ENCODE measurements around the gene DIDO1. TPM values are rescaled to one million over a fixed set of nuclear protein-coding genes. Genes with fewer than 3 reads are reported as not detected.

The DIDO1 gene
- total RNA-seq, 1 experiment from 2014 or later = 85.9 TPM

DNA sequence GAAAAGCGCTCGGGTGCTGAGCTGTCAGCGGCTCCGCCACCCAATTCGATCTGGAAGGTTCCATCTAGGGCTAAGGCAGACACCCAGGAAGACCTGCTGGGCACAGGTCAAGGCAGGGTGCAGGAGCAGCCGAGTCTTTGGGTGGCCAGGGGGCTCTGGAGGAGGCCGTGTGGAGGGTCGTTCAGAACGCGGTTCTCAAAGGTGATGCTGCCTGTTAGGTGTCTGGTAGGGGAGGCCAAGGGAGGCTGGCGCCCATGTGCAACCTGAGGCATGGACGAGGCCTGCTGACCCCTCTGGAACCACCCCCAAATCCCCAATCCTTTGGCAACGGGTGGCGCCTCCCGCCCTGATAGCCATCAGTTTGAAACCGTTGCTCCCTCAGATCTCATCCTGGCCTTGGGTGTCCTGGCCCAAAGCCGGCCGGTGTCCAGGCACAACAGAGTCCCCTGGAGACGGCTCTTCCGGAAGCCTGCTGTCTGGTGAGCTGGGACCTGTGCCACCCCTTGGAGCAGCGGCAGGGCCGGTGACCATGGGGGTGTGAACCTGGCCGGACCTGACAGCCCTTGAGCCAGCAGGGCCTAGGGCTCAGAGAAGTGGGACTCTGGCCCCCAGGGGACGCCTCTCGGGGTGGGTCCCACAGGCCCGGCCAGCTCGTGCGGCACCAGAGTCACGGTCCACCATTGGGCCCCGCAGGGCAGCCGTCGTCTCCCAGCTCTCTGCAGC lies 36.7 kb upstream of the DIDO1 start:
- Histone ChIP-seq H2BK120ac (ENCODE audit: low read depth, low read length, poor library complexity, severe bottlenecking) (no peak overlapping the region), H2BK5ac (ENCODE audit: insufficient read length, low read length) (no peak overlapping the region), H3K79me1 (ENCODE audit: insufficient read depth, low read depth, low read length, poor library complexity, severe bottlenecking) (no peaks in the 10 kb centered on the region), H3K4me2 (ENCODE audit: insufficient read depth, insufficient read length, low read length) (no peak overlapping the region), H2AK5ac (ENCODE audit: insufficient read length, low read length) (no peak overlapping the region), H3K23ac (ENCODE audit: insufficient read length, low read depth, low read length) (no peak overlapping the region), H2BK15ac (ENCODE audit: low read depth, low read length) (no peak overlapping the region), H2AFZ (ENCODE audit: low read length) (no peak overlapping the region), H3K14ac (ENCODE audit: insufficient read depth, low read length) (no peak overlapping the region), H4K5ac (ENCODE audit: insufficient read length, low read depth, low read length) (no peak overlapping the region), H3K27ac (ENCODE audit: insufficient read length, low read depth, low read length) (no peak overlapping the region), H3K9ac (ENCODE audit: extremely low read depth, insufficient read length, low read length) (no peak overlapping the region), H2BK12ac (ENCODE audit: insufficient read length, low read depth, low read length) (no peak overlapping the region), H3K4ac (ENCODE audit: low read depth, low read length) (no peak overlapping the region), H3K23me2 (ENCODE audit: insufficient read length, low read depth, low read length, poor library complexity, severe bottlenecking) (no peaks in the 10 kb centered on the region), H3K79me2 (ENCODE audit: insufficient read depth, low read length) (no peaks in the 10 kb centered on the region), H4K20me1 (ENCODE audit: control insufficient read depth, insufficient read depth, insufficient read length) (no peaks in the 10 kb centered on the region), H3K56ac (ENCODE audit: insufficient read length, low read depth, low read length) (no peak overlapping the region), H2BK20ac (ENCODE audit: low read depth, low read length, poor library complexity, severe bottlenecking) (no peak overlapping the region), H3K18ac (ENCODE audit: insufficient read length, low read depth, low read length) (no peak overlapping the region), H4K91ac (ENCODE audit: insufficient read length, low read depth, low read length) (no peak overlapping the region), H4K8ac (replicated peaks; ENCODE audit: insufficient read length, low read depth, low read length) (no peak overlapping the region), H3K27me3 (ENCODE audit: insufficient read depth, low read length) (no peaks in the 10 kb centered on the region), H3T11ph (ENCODE audit: low read length) (no peak overlapping the region), H3K9me3 (ENCODE audit: control insufficient read depth, low read depth, low read length) (no peaks in the 10 kb centered on the region), H3K4me1 (ENCODE audit: insufficient read depth, low read length) (no peaks in the 10 kb centered on the region)
- Mint-ChIP-seq H3K36me3 (ENCODE audit: insufficient read depth in 1 of 3, low read depth in 3 of 3) (peaks cover 0 to 16% (median 0%) of the 10 kb centered on the region in 3 experiments; a peak in 4 of 7 replicates), H3K4me3 (no peak overlapping the region), H3K9me3 (no peaks in the 10 kb centered on the region), H3K4me1 (peaks cover 0 to 7% of the 10 kb centered on the region in 2 experiments; a peak in 1 of 4 replicates), H3K27ac (no peak overlapping the region), H3K27me3 (ENCODE audit: low read depth) (no peaks in the 10 kb centered on the region)
- no CpG with 5 or more reads among the region's 32 CpGs for WGBS (ENCODE audit: extremely low coverage, insufficient read length, low lambda C conversion rate)
- TF ChIP-seq, protein P1, sequence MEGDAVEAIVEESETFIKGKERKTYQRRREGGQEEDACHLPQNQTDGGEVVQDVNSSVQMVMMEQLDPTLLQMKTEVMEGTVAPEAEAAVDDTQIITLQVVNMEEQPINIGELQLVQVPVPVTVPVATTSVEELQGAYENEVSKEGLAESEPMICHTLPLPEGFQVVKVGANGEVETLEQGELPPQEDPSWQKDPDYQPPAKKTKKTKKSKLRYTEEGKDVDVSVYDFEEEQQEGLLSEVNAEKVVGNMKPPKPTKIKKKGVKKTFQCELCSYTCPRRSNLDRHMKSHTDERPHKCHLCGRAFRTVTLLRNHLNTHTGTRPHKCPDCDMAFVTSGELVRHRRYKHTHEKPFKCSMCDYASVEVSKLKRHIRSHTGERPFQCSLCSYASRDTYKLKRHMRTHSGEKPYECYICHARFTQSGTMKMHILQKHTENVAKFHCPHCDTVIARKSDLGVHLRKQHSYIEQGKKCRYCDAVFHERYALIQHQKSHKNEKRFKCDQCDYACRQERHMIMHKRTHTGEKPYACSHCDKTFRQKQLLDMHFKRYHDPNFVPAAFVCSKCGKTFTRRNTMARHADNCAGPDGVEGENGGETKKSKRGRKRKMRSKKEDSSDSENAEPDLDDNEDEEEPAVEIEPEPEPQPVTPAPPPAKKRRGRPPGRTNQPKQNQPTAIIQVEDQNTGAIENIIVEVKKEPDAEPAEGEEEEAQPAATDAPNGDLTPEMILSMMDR (conservative IDR thresholded peaks at IDR 0.05) = no peak
- DNase-seq = no peak
